Gastroesophageal sphincter (tissue), 3 donors: ENCODE measurements around the gene SIN3B.

Experiments
- EP300 ChIP-seq: sonication (generic); formaldehyde crosslinking; IDR thresholded peaks from one replicate; pipeline ENCODE4 v1.6.1; 2017; ENCODE audit warnings: antibody characterized with exemption, mild to moderate bottlenecking
- POLR2A ChIP-seq, 2 donors: fragments of 450-650 bp; IDR thresholded peaks; one replicate each; pipeline ENCODE4 v1.6.1; 2017; ENCODE audit warnings: antibody characterized with exemption in 2 of 2, mild to moderate bottlenecking in 2 of 2, moderate library complexity in 1 of 2
- POLR2AphosphoS5 ChIP-seq: sonication (generic); formaldehyde crosslinking; IDR thresholded peaks from one replicate; pipeline ENCODE4 v1.6.1; 2017; ENCODE audit warnings: antibody characterized with exemption
- TF ChIP-seq, protein P1 (sequence below), 4 experiments: fragments of 200-600 bp in 2 of 4; fragments of 450-650 bp in 2 of 4; sonication (generic) in 1 of 4; IDR thresholded peaks; one replicate each; pipeline ENCODE4 v1.5.1; 2017 to 2019; ENCODE audit warnings: antibody characterized with exemption in 4 of 4, mild to moderate bottlenecking in 2 of 4, moderate library complexity in 2 of 4

DNA sequence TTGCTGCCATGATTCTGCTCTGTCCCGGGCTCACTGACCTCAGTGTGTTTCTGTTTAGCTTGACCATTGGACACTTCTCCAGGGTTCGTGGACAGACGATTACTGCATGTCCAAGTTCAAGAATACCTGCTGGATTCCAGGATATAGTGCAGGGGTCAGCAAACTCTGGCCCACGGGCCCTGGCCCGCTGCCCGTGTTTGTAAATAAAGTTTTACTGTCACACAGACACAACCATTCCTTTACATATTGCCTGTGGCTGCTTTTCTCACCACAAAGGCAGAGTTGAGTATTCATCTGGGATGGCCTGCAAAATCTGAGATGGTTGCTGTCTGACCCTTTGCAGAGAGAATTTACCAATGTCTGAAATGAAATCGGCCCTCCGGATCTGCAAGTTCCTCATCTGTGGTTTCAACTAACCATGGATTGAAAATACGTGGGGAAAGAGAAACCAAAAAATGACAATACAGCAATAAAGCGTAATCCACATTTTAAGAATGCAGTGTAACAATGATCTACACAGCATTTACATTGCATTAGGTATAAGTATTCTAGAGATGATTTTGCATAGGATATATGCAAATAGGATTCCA lies 33.7 kb downstream of the SIN3B start:
- TF ChIP-seq POLR2A (IDR thresholded peaks at IDR 0.05) = no peak
- TF ChIP-seq, protein P1, sequence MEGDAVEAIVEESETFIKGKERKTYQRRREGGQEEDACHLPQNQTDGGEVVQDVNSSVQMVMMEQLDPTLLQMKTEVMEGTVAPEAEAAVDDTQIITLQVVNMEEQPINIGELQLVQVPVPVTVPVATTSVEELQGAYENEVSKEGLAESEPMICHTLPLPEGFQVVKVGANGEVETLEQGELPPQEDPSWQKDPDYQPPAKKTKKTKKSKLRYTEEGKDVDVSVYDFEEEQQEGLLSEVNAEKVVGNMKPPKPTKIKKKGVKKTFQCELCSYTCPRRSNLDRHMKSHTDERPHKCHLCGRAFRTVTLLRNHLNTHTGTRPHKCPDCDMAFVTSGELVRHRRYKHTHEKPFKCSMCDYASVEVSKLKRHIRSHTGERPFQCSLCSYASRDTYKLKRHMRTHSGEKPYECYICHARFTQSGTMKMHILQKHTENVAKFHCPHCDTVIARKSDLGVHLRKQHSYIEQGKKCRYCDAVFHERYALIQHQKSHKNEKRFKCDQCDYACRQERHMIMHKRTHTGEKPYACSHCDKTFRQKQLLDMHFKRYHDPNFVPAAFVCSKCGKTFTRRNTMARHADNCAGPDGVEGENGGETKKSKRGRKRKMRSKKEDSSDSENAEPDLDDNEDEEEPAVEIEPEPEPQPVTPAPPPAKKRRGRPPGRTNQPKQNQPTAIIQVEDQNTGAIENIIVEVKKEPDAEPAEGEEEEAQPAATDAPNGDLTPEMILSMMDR (IDR thresholded peaks at IDR 0.05) = no peak
- no peak for TF ChIP-seq EP300
- TF ChIP-seq POLR2AphosphoS5 = no peak
